SK-N-MC (cell line): ENCODE measurements around the gene PNKP.

Source experiments
- EZH2 ChIP-seq: fragments of 200-600 bp; sonication (generic); IDR thresholded peaks from one replicate; pipeline ENCODE4 v1.6.1; 2017; ENCODE audit warnings: antibody characterized with exemption
- POLR2AphosphoS5 ChIP-seq: IDR thresholded peaks from 2 replicates; pipeline ENCODE4 v1.6.1; 2012; ENCODE audit warnings: mild to moderate bottlenecking, low read depth, low read length, borderline replicate concordance

DNA sequence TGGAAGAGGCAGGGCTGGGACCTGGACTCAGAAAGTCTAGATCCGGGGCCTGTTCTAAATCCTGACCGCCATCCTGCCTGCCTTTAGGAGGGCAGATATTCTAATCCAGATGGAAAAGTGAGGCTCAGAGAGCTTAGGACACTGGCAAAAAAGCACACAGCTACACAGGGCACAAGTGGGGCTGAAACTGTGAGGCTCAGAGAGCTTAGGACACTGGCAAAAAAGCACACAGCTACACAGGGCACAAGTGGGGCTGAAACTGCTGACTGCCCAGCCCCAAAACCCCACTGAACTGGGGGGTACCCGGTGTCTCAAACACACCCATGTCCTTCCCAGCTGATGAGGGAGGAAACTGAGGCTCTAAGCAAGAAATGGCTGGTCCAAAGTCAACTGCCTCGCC is 7.8 kb upstream of the PNKP start:
- TF ChIP-seq POLR2AphosphoS5 (no peak), EZH2 (no peak)
